Esophagus squamous epithelium (tissue), 4 donors: ENCODE measurements around the gene ANKS1B.

Source experiments
- CTCF ChIP-seq, 6 experiments: fragments of 450-650 bp in 4 of 6; fragments of 200-600 bp in 2 of 6; sonication (generic) in 2 of 6; IDR thresholded peaks; one replicate each; pipeline ENCODE4 v1.5.1; 2016 to 2019; ENCODE audit warnings: antibody characterized with exemption in 6 of 6, mild to moderate bottlenecking in 4 of 6, moderate library complexity in 4 of 6
- POLR2A ChIP-seq, 4 donors: fragments of 450-650 bp; IDR thresholded peaks; one replicate each; pipeline ENCODE4 v1.6.1; 2017; ENCODE audit warnings: antibody characterized with exemption in 4 of 4, mild to moderate bottlenecking in 4 of 4, moderate library complexity in 3 of 4

- peak in 1 of 6 experiments; percentile 34 for TF ChIP-seq CTCF (IDR thresholded peaks at IDR 0.05)
- no peak for TF ChIP-seq POLR2A (IDR thresholded peaks at IDR 0.05)
Measured at GRCh38 chr12:98939350-98939749, 1045.4 kb downstream of the ANKS1B start.
